ENCODE results near the gene FAM107B. TPM values are rescaled to one million over a fixed set of nuclear protein-coding genes. Genes with fewer than 3 reads are reported as not detected.

Gene FAM107B
- total RNA-seq, 1 experiment from 2014 or later: 61.6 TPM

GRCh38 chr10:14613588-14613920, 161.1 kb downstream of the FAM107B start:
- DNase-seq (ENCODE audit: low spot score): no peak
- no TSS peak for BruUV-seq (replicated peaks)
- no peaks in the 10 kb centered on the region for H3K9me3 ChIP-seq (ENCODE audit: low read depth, low read length, poor library complexity, severe bottlenecking)
- H3K4me3 ChIP-seq (ENCODE audit: low read depth, low read length, poor library complexity, severe bottlenecking): no peak overlapping the region
- H3K36me3 ChIP-seq (ENCODE audit: insufficient read depth, low read length, poor library complexity, severe bottlenecking): no peaks in the 10 kb centered on the region
- intact Hi-C loops (cut with micrococcal nuclease; ENCODE audit: unreplicated experiment): no loop called here
- no peak overlapping the region for H3K27ac ChIP-seq (ENCODE audit: low read depth, low read length, poor library complexity, severe bottlenecking)
- TF ChIP-seq CTCF (conservative IDR thresholded peaks at IDR 0.05; ENCODE audit: low read depth, low read length) (no peak), EZH2 (IDR thresholded peaks at IDR 0.05; ENCODE audit: borderline replicate concordance, low read depth, low read length, poor library complexity, severe bottlenecking) (no peak)
- ChIA-PET POLR2A (ENCODE audit: low non-redundant PET) (no interaction called here), CTCF (no interaction called here)
- peaks cover 37% of the 10 kb centered on the region for H3K4me1 ChIP-seq (ENCODE audit: insufficient read depth, low read length, poor library complexity, severe bottlenecking)
- no peaks in the 10 kb centered on the region for H3K27me3 ChIP-seq (replicated peaks; ENCODE audit: insufficient read depth, low read depth, low read length, poor library complexity)

GRCh38 chr10:14612873-14613587, 161.7 kb downstream of the FAM107B start:
- DNase-seq (ENCODE audit: low spot score): no peak
- intact Hi-C loops (cut with micrococcal nuclease; ENCODE audit: unreplicated experiment): no loop called here

GRCh38 chr10:14611968-14612693, 162.6 kb downstream of the FAM107B start:
- Histone ChIP-seq H3K27ac (ENCODE audit: low read depth, low read length, poor library complexity, severe bottlenecking) (no peak overlapping the region), H3K4me1 (ENCODE audit: insufficient read depth, low read length, poor library complexity, severe bottlenecking) (peaks cover 27% of the 10 kb centered on the region), H3K9me3 (ENCODE audit: low read depth, low read length, poor library complexity, severe bottlenecking) (no peaks in the 10 kb centered on the region), H3K4me3 (ENCODE audit: low read depth, low read length, poor library complexity, severe bottlenecking) (no peak overlapping the region), H3K36me3 (ENCODE audit: insufficient read depth, low read length, poor library complexity, severe bottlenecking) (no peaks in the 10 kb centered on the region), H3K27me3 (replicated peaks; ENCODE audit: insufficient read depth, low read depth, low read length, poor library complexity) (no peaks in the 10 kb centered on the region)
- ChIA-PET CTCF (no interaction called here), POLR2A (ENCODE audit: low non-redundant PET) (no interaction called here)
- no TSS peak for BruUV-seq (replicated peaks)
- TF ChIP-seq EZH2 (IDR thresholded peaks at IDR 0.05; ENCODE audit: borderline replicate concordance, low read depth, low read length, poor library complexity, severe bottlenecking) (no peak), CTCF (conservative IDR thresholded peaks at IDR 0.05; ENCODE audit: low read depth, low read length) (no peak)
- no peak for DNase-seq (ENCODE audit: low spot score)
- intact Hi-C loops (cut with micrococcal nuclease; ENCODE audit: unreplicated experiment): no loop called here

More at GRCh38 chr10:14612873-14613587, 161.7 kb downstream of the FAM107B start:
- ChIA-PET CTCF (no interaction called here), POLR2A (ENCODE audit: low non-redundant PET) (no interaction called here)
- Histone ChIP-seq H3K36me3 (ENCODE audit: insufficient read depth, low read length, poor library complexity, severe bottlenecking) (no peaks in the 10 kb centered on the region), H3K4me3 (ENCODE audit: low read depth, low read length, poor library complexity, severe bottlenecking) (no peak overlapping the region), H3K27me3 (replicated peaks; ENCODE audit: insufficient read depth, low read depth, low read length, poor library complexity) (no peaks in the 10 kb centered on the region), H3K27ac (ENCODE audit: low read depth, low read length, poor library complexity, severe bottlenecking) (no peak overlapping the region), H3K4me1 (ENCODE audit: insufficient read depth, low read length, poor library complexity, severe bottlenecking) (peaks cover 36% of the 10 kb centered on the region), H3K9me3 (ENCODE audit: low read depth, low read length, poor library complexity, severe bottlenecking) (no peaks in the 10 kb centered on the region)
- TF ChIP-seq CTCF (conservative IDR thresholded peaks at IDR 0.05; ENCODE audit: low read depth, low read length) (no peak), EZH2 (IDR thresholded peaks at IDR 0.05; ENCODE audit: borderline replicate concordance, low read depth, low read length, poor library complexity, severe bottlenecking) (no peak)
- no TSS peak for BruUV-seq (replicated peaks)
